ENCODE measurements around the gene DOCK4.

DOCK4 gene

DNA sequence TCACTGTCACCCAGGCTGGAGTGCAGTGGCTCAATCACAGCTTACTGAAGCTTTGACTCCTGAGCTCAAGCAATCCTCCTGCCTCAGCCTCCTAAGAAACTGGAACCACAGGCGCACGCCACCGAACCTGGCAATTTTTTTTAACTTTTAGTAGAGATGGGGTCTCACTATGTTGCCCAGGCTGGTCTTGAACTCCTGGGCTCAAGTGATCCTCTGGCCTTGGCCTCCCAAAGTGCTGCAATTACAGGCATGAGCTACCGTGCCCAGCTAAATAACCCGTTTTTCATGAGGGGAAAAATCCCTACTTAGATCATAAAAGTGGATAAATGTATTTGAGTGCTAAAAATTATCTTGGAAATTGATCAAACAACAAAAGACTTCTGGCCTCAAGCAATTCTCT, 443.4 kb downstream of the DOCK4 start:
- Histone ChIP-seq H3K27me3 (ENCODE audit: insufficient read depth, poor library complexity, severe bottlenecking) (no peaks in the 10 kb centered on the region), H3K27ac (replicated peaks) (no peak overlapping the region), H3K4me3 (replicated peaks; ENCODE audit: insufficient read depth, low read length) (no peak overlapping the region)
- TF ChIP-seq, protein P1, sequence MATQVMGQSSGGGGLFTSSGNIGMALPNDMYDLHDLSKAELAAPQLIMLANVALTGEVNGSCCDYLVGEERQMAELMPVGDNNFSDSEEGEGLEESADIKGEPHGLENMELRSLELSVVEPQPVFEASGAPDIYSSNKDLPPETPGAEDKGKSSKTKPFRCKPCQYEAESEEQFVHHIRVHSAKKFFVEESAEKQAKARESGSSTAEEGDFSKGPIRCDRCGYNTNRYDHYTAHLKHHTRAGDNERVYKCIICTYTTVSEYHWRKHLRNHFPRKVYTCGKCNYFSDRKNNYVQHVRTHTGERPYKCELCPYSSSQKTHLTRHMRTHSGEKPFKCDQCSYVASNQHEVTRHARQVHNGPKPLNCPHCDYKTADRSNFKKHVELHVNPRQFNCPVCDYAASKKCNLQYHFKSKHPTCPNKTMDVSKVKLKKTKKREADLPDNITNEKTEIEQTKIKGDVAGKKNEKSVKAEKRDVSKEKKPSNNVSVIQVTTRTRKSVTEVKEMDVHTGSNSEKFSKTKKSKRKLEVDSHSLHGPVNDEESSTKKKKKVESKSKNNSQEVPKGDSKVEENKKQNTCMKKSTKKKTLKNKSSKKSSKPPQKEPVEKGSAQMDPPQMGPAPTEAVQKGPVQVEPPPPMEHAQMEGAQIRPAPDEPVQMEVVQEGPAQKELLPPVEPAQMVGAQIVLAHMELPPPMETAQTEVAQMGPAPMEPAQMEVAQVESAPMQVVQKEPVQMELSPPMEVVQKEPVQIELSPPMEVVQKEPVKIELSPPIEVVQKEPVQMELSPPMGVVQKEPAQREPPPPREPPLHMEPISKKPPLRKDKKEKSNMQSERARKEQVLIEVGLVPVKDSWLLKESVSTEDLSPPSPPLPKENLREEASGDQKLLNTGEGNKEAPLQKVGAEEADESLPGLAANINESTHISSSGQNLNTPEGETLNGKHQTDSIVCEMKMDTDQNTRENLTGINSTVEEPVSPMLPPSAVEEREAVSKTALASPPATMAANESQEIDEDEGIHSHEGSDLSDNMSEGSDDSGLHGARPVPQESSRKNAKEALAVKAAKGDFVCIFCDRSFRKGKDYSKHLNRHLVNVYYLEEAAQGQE (IDR thresholded peaks at IDR 0.05; ENCODE audit: insufficient replicate concordance, low read depth) = no peak
- no peak for DNase-seq (ENCODE audit: low read depth in 1 of 2, low spot score in 1 of 2)

DNA sequence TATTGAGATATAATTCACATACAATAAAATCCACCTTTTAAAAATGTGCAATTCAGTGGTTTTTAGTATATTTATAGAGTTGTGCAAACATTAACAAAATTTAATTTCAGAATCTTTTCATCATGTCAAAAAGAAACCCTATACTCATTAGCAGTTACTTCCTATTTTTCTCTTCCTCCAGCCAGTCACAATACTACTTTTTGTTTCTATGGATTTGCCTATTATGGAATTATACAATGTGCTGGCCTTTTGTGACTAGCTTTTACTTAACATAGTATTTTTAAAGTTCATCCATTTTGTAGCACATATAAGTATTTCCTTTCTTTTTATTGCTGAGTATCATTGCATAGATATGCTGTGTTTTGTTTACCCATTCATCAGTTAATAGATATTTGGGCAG, 444.0 kb downstream of the DOCK4 start:
- no peak for TF ChIP-seq POLR2AphosphoS5 (IDR thresholded peaks at IDR 0.05; ENCODE audit: low read depth)
- TF ChIP-seq SPI1 (IDR thresholded peaks at IDR 0.05; ENCODE audit: borderline replicate concordance, low read depth) = no peak
- TF ChIP-seq, protein P1 (IDR thresholded peaks at IDR 0.05; ENCODE audit: insufficient replicate concordance, low read depth) = no peak
- TF ChIP-seq GABPA (IDR thresholded peaks at IDR 0.05; ENCODE audit: low read depth) = no peak
- DNase-seq (ENCODE audit: low read depth in 1 of 2, low spot score in 1 of 2) = no peak

DNA sequence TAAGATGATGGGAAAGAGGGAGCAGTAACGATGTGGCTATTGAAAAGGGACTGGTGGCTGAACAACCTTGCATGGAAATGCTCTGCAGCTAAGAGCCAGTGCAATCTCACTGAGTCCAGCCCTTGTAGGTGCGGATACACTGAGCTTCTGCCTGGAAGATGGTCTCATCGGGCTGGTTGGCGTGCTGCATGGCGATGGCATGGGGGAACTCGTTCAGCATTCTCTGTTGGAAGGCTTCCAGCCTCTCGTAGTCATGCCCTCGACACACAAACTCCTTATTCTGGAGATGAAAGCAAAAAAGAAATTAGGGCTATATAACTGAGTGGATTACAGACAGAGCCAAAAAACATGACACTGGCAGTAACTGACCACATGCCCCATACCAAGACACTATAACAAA, 446.2 kb downstream of the DOCK4 start:
- TF ChIP-seq POLR2AphosphoS5 (IDR thresholded peaks at IDR 0.05; ENCODE audit: low read depth) = no peak
- TF ChIP-seq, protein P1 (IDR thresholded peaks at IDR 0.05; ENCODE audit: insufficient replicate concordance, low read depth) = no peak
- no peak overlapping the region for H3K27ac ChIP-seq (replicated peaks)

More for the DNA sequence above, 444.0 kb downstream of the DOCK4 start:
- Histone ChIP-seq H3K27ac (replicated peaks) (no peak overlapping the region), H3K4me3 (replicated peaks; ENCODE audit: insufficient read depth, low read length) (no peak overlapping the region), H3K27me3 (ENCODE audit: insufficient read depth, poor library complexity, severe bottlenecking) (no peaks in the 10 kb centered on the region)

DNA sequence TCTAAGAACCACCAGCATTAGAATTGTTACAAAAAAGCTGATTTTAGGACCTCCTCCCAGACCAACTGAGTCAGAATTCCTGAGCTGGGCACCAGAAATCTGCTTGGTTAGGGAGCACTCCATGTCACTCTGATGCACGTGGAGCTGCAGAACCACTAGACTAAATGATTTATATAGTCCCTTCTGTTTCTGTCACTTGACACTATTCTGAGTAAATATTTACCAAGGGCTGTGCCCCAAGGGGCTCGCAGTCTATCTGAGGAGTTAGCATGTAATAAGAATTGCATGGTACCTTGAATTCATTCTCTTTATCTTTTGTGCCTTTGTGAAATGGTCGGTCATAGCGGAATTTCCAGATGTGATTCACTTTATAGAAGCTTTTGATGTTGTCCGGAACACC, 447.9 kb downstream of the DOCK4 start:
- DNase-seq (ENCODE audit: low read depth in 1 of 2, low spot score in 1 of 2) = no peak
- TF ChIP-seq SPI1 (IDR thresholded peaks at IDR 0.05; ENCODE audit: borderline replicate concordance, low read depth) = no peak
- TF ChIP-seq, protein P2, sequence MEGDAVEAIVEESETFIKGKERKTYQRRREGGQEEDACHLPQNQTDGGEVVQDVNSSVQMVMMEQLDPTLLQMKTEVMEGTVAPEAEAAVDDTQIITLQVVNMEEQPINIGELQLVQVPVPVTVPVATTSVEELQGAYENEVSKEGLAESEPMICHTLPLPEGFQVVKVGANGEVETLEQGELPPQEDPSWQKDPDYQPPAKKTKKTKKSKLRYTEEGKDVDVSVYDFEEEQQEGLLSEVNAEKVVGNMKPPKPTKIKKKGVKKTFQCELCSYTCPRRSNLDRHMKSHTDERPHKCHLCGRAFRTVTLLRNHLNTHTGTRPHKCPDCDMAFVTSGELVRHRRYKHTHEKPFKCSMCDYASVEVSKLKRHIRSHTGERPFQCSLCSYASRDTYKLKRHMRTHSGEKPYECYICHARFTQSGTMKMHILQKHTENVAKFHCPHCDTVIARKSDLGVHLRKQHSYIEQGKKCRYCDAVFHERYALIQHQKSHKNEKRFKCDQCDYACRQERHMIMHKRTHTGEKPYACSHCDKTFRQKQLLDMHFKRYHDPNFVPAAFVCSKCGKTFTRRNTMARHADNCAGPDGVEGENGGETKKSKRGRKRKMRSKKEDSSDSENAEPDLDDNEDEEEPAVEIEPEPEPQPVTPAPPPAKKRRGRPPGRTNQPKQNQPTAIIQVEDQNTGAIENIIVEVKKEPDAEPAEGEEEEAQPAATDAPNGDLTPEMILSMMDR (IDR thresholded peaks at IDR 0.05; ENCODE audit: insufficient read depth, low read length) = no peak
- no peak for TF ChIP-seq POLR2AphosphoS5 (IDR thresholded peaks at IDR 0.05; ENCODE audit: low read depth)
- TF ChIP-seq, protein P1 (IDR thresholded peaks at IDR 0.05; ENCODE audit: insufficient replicate concordance, low read depth) = no peak
- no peak for TF ChIP-seq GABPA (IDR thresholded peaks at IDR 0.05; ENCODE audit: low read depth)

More for the DNA sequence above, 446.2 kb downstream of the DOCK4 start:
- Histone ChIP-seq H3K4me3 (replicated peaks; ENCODE audit: insufficient read depth, low read length) (no peak overlapping the region), H3K27me3 (ENCODE audit: insufficient read depth, poor library complexity, severe bottlenecking) (no peaks in the 10 kb centered on the region)
- no peak for DNase-seq (ENCODE audit: low read depth in 1 of 2, low spot score in 1 of 2)

More for the DNA sequence above, 447.9 kb downstream of the DOCK4 start:
- no peak overlapping the region for H3K27ac ChIP-seq (replicated peaks)
- H3K27me3 ChIP-seq (ENCODE audit: insufficient read depth, poor library complexity, severe bottlenecking) = no peaks in the 10 kb centered on the region
- H3K4me3 ChIP-seq (replicated peaks; ENCODE audit: insufficient read depth, low read length) = no peak overlapping the region
